ENCODE data around the gene ADCY5. TPM values are rescaled to one million over a fixed set of nuclear protein-coding genes. Genes with fewer than 3 reads are reported as not detected.

Gene ADCY5
- total RNA-seq, 4 donors from 2014 or later, result 119 to 251 (median 185) TPM

- Histone ChIP-seq H3K4me3 (no peak overlapping the region), H3K4me1 (no peaks in the 10 kb centered on the region), H3K27ac (no peak overlapping the region), H3K36me3 (peaks cover 0 to 100% of the 10 kb centered on the region in 2 donors), H3K27me3 (no peaks in the 10 kb centered on the region), H3K9me3 (no peaks in the 10 kb centered on the region)
- ATAC-seq, result no peak
- TF ChIP-seq EP300 (IDR thresholded peaks at IDR 0.05), result no peak
- no peak for TF ChIP-seq POLR2AphosphoS5 (IDR thresholded peaks at IDR 0.05)
- no peak for TF ChIP-seq CTCF (IDR thresholded peaks at IDR 0.05)
- TF ChIP-seq POLR2A (IDR thresholded peaks at IDR 0.05), result no peak
- 68 to 72% methylated on average over 2 to 5 of the region's 5 CpGs for WGBS, 2 donors (ENCODE audit: low coverage in 1 of 2)
These were observed 150.0 kb downstream of the ADCY5 start for GRCh38 chr3:123298903-123299302.

- WGBS, 2 donors (ENCODE audit: low coverage in 1 of 2), result 86 to 92% methylated on average over 1 to 5 of the region's 6 CpGs
- Histone ChIP-seq H3K9me3 (no peaks in the 10 kb centered on the region), H3K36me3 (peaks cover 0 to 100% of the 10 kb centered on the region in 2 donors), H3K4me1 (no peaks in the 10 kb centered on the region), H3K27me3 (no peaks in the 10 kb centered on the region), H3K27ac (peak overlapping the region in 2 of 4 donors; percentile 37 to 51), H3K4me3 (no peak overlapping the region)
- ATAC-seq, result no peak
- TF ChIP-seq POLR2A (IDR thresholded peaks at IDR 0.05) (no peak), EP300 (IDR thresholded peaks at IDR 0.05) (no peak), CTCF (IDR thresholded peaks at IDR 0.05) (no peak), POLR2AphosphoS5 (IDR thresholded peaks at IDR 0.05) (no peak)
These were observed 151.3 kb downstream of the ADCY5 start for GRCh38 chr3:123297627-123297899.

DNA sequence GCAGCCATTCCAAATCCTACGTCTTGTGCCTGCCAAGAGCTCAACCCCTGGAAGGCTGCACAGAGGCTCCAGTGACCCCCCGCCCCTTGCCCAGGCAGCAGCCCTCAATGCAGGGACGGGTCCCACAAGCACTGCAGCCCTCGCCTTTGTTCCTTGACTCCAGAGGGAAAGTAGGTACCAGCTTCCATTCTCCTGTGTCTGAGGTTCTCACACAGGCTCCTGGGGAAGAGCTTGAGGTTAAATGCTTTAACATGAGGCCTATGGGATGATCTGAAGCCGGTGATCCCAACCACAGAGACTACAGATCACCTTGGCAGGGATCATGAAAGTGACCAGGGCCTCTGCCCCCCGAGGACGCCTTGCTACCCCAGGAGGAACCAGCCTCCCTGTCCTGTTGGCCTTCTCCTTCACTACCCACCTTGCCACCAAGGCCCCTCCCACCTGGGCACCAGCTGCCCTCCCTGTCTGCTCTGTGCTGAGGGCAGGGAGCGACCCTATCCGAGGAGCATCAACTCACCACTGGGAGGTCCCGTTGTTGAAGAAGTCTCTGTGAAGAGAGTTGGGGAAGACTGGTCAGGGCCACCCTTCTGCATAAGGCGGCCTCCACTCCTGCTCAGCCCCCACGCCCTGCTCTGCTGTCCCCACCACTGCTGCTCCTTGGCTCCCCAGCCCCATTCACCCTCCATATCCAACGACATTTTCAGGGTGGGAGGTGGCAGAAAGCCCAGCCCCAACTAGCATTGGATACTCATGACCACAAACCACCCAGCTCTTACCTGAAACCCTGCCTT is 151.9 kb downstream of the ADCY5 start:
- TF ChIP-seq CTCF (IDR thresholded peaks at IDR 0.05), result no peak
- TF ChIP-seq POLR2A (IDR thresholded peaks at IDR 0.05), result no peak
- no peak for TF ChIP-seq EP300 (IDR thresholded peaks at IDR 0.05)
- no peak for TF ChIP-seq POLR2AphosphoS5 (IDR thresholded peaks at IDR 0.05)
- peaks cover 0 to 100% of the 10 kb centered on the region in 2 donors for H3K36me3 ChIP-seq

GRCh38 chr3:123296261-123296660 is 152.6 kb downstream of the ADCY5 start:
- peaks cover 0 to 100% of the 10 kb centered on the region in 2 donors for H3K36me3 ChIP-seq
- no peak for TF ChIP-seq EP300 (IDR thresholded peaks at IDR 0.05)
- no peak for TF ChIP-seq POLR2AphosphoS5 (IDR thresholded peaks at IDR 0.05)
- no peak for TF ChIP-seq POLR2A (IDR thresholded peaks at IDR 0.05)
- no peak for TF ChIP-seq CTCF (IDR thresholded peaks at IDR 0.05)

More for the DNA sequence above, 151.9 kb downstream of the ADCY5 start:
- no peak for ATAC-seq
- Histone ChIP-seq H3K4me1 (peaks cover 0 to 2% (median 0%) of the 10 kb centered on the region in 3 donors), H3K27me3 (no peaks in the 10 kb centered on the region), H3K27ac (peak overlapping the region in 2 of 4 donors; percentile 37 to 51), H3K9me3 (no peaks in the 10 kb centered on the region), H3K4me3 (no peak overlapping the region)
- 74% methylated on average over 3 of the region's 13 CpGs; no CpG with 5 or more reads in 1 of the 2 donors for WGBS, 2 donors (ENCODE audit: low coverage in 1 of 2)

GRCh38 chr3:123295901-123296250 is 153.0 kb downstream of the ADCY5 start:
- H3K4me1 ChIP-seq, result peaks cover 0 to 13% (median 0%) of the 10 kb centered on the region in 3 donors
- no peak overlapping the region for H3K4me3 ChIP-seq
- TF ChIP-seq POLR2AphosphoS5 (IDR thresholded peaks at IDR 0.05), result no peak
- no peak for TF ChIP-seq POLR2A (IDR thresholded peaks at IDR 0.05)
- TF ChIP-seq EP300 (IDR thresholded peaks at IDR 0.05), result no peak
- TF ChIP-seq CTCF (IDR thresholded peaks at IDR 0.05), result no peak
- WGBS, 2 donors (ENCODE audit: low coverage in 1 of 2), result 100% methylated on average over 1 of the region's 11 CpGs; no CpG with 5 or more reads in 1 of the 2 donors
- H3K36me3 ChIP-seq, result peaks cover 0 to 100% of the 10 kb centered on the region in 2 donors
- no peaks in the 10 kb centered on the region for H3K9me3 ChIP-seq
- ATAC-seq, result no peak
- H3K27ac ChIP-seq, result no peak overlapping the region
- H3K27me3 ChIP-seq, result no peaks in the 10 kb centered on the region

More at GRCh38 chr3:123296261-123296660, 152.6 kb downstream of the ADCY5 start:
- ATAC-seq, result no peak
- Histone ChIP-seq H3K27me3 (no peaks in the 10 kb centered on the region), H3K9me3 (no peaks in the 10 kb centered on the region), H3K4me1 (peaks cover 0 to 9% (median 0%) of the 10 kb centered on the region in 3 donors), H3K27ac (peak overlapping the region in 1 of 4 donors; percentile 26), H3K4me3 (no peak overlapping the region)
- 80 to 94% methylated on average over 3 to 6 of the region's 7 CpGs for WGBS, 2 donors (ENCODE audit: low coverage in 1 of 2)
